GM18520 (cell line): Measurements from ENCODE around the gene ECHS1.
"Not testable (repeated sequence)": the region's sequence is repeated elsewhere in the genome, so short reads cannot be mapped to it uniquely, and the experiment has no call there.

Experiments
- ATAC-seq: cut with Tn5 transposase; IDR thresholded peaks from one replicate; pipeline ENCODE4 v1.9.1; 2021; ENCODE audit not compliant: unreplicated experiment

Gene ECHS1

DNA sequence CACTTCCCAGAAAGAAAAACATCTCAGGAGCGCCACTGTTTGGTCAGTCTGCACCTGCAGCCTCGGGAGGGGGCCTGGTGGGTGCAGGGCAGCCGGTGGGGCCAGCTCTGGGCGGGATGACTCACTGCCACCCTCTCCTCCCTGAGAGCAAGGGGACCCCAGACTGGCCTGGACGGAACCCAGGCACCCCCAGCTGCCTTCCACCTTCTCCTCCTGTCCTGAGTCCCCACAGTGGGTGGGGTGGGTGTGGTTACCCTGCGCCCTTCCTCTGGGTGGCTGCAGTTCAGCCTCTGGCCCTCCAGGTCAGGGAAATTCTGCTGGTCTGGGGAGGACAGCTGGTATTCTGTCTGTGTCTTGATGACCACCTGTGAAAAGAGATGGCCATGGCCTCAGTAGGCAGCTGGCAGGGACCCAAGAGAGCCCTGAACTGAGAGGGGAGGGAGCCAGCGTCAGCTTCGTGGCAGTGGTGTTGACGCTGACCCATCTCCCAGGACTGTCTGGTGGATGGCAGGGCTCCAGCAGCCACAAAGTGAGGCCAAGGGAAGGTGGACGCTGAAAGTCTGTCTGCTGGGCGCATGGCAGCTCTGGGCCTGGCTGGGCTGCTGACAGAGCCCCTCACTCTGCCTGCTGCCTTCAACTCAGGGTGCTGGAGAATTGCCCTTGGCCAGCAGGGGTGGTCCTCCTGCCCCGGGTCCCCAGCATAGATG is 45.4 kb downstream of the ECHS1 start:
- ATAC-seq = no peak

DNA sequence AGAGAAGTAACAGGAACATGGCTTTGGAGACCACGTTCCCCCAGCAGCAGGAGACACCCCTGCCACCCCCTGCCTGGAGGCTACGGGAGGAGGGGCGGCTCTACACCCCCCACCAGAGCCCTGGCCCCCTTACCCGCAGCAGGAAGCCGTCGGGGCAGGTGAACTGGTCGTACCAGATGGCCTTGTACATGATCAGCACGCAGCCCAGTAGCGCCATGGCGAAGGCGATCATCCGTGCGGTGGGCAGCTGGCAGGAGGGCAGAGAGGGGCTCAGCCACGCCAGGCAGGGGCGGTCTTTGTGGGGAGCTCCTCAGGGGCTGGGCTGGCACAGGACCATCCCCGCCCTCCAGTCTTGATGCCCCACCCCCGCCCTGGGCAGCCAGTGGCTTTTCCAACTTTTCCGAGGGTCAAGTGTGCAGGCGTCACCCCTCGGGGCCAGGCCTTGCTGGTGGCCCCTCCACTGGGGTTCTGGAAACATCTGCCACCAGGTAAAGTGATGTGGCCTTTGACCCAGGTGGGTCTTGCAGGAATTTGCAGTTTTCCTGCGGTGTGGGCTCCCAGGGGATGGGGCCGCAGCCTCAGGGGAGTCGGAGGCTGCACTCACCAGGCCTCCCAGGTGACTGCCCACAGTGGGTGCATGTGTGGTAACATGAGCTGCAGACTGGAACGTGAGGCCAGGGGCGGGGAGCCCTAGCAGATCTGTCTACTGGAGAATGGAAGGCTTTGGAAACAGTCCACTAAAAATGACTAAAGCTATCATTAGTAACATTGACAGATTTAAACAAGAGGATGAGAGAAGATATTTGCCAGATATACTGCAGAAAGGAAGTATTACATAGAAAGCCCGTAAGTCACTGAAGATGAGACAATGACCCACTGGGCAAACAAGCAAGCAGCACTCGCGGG is 46.2 kb downstream of the ECHS1 start:
- no peak for ATAC-seq

DNA sequence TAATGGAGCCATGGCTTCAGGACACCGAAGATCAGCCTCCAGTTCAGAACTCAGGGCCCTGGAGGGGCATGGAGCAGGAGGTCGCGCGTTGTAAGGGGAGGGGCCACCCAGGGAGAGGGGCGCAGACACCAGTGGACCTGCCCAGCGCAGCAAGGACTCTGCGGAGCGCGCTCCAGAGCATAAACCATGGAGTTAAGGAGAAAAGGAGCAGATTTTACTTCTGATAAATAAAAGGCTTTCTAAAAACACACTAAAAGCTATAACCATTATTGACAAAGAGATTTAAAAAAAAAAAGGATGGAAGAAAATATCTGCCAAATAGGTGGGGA is 47.0 kb downstream of the ECHS1 start:
- no peak for ATAC-seq

DNA sequence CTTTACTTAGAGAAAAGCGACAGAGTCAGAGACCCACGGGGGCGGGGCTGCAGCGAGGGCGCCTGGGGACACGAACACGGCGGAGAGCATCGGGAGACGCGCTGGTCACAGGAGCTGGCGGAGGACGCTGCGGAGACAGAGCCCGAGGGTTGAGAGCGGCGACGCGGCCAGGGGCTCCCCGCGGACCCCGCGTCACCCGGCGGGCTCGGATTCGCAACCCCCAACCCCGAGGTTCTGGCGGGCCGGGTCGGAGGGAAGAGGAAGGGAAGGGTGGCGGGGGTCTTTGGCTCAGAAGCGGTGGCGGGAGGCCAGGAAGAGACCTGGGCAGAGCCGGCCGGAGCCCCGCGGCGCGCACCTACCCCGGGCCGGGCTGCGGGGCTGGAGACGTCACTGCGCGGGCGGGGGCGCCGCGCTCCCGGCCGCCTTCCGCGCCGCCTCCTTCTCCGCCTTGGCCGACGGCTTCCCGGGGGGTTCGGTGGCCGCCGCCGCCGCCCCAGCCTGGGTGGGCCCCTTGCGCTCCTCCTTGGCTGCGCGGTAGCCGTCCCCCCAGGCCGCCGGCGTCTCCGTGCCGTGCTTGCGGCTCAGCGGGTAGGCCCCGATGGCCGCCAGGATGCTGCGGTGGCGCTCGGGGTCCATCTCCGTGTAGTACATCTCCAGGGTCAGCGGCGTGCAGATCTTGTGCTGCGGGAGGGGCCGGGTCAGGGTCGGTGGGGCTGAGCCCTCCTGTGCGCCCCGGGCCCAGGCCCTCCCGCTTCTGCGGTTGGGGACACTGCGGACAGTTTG is 47.5 kb downstream of the ECHS1 start:
- no peak for ATAC-seq

DNA sequence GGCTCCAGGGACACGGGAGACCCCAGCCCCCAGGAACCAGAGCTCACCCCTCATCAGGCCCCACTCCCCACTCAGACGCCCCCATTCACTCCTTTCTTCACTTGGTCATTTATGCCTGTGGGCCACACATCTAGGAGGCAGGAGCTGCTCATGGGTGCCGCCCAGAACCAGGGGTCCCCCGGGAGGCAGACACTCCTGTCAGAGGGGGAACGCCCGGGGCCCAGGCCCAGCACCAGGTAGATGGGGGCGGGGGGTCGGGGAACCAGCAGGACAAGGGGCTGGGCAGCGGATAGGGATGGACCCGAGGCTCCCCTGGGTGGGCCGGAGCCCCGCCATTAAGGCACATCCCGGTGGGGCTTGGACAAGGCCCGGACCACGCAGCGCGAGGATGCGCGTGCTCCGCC is 48.3 kb downstream of the ECHS1 start:
- no peak for ATAC-seq

DNA sequence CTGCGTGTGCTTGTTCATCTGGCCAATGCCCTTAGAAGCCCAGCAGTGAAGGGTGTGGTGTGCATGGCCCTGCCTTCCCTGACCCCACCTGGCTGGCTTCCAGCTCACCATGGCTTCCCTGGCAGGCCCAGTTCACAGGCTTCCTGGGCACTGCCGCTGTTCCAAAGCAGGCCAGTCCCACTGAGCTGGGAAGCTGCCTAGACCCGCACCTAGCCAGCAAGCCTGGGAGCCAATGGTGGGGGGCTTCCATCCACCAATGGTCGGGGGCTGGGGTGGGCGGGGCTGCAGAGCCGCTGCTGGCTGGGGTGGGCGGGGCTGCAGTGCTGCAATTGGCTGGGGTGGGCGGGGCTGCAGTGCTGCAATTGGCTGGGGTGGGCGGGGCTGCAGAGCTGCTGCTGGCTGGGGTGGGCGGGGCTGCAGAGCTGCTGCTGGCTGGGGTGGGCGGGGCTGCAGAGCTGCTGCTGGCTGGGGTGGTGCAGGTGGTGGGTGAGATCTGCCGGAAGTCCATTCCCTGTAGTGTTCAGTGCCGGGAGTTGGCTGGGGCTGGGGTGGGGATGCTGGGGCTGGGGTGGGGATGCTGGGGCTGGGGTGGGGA is 48.9 kb downstream of the ECHS1 start:
- ATAC-seq = no peak

DNA sequence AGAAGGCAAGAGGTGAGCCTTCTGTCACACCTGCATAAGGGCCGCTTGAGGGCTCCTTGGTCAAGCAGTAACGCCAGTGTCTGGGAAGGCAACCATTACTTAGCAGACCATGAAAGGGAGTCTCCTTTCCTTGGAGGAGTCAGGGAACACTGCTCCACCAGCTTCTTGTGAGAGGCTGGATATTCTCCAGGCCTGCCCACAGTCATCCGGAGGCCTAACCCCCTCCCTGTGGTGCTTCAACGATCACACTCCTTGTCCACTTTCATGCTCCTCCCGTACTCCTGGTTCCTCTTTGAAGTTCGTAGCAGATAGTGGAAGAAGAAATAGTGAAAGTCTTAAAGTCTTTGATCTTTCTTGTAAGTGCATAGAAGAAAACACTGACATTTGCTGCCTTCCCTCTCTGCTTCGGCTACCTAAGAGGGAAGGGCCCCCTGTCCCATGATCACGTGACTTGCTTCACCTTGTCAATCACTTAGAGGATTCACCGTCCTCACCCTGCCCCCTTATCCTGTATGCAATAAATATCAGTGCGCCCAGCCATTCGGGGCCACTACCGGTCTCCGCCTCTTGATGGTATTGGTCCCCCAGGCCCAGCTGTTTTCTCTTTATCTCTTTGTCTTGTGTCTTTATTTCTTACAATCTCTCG is 51.0 kb downstream of the ECHS1 start:
- not testable (repeated sequence) for ATAC-seq

DNA sequence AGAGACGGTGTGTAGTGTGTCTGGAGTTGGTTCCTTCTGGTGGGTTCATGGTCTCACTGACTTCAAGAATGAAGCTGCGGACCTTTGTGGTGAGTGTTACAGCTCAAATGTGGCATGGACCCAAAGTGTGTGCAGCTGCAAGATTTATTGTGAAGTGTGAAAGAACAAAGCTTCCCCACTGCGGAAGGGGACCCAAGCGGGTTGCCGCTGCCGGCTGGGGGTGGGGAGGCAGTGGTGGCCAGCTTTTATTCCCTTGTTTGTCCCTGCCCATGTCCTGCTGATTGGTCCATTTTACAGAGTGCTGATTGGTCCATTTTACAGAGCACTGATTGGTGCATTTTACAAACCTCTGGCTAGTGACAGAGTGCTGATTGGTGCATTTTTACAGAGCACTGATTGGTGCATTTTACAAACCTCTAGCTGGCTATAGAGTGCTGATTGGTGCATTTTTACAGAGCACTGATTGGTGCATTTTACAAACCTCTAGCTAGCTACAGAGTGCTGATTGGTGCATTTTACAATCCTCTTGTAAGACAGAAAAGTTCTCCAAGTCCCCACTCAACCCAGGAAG is 52.2 kb downstream of the ECHS1 start:
- not testable (repeated sequence) for ATAC-seq

DNA sequence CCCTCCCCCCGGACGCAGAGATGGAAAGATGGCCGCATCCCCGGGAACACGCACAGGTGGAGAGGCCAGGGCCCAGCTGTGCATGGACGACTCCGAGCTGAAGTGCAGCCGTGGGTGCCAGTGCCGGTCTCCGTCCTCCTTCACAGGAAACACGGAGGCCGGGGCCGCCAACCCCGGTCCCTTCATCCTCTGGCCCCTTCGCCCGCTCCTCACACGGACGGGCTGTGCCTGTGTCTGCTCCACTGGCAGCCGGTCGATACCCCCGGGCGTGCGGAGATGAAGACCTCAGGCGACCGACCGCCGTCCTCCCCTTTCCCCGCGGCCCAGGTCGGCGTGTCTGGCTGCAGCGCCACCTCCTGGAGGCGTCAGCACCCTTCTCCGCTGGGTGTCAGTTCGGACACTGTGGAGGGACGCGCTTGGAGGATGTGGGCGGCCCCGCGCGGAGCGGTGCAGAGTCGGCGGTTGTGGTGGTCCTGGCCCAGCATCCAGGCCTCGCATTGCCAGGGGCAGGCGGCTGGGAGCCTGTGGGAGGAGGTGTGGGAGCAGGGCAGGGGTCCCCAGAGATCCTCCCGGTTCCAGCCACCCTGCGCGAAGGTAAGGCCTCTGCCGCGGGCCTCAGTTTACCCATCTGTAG is 54.5 kb downstream of the ECHS1 start:
- ATAC-seq = no peak

DNA sequence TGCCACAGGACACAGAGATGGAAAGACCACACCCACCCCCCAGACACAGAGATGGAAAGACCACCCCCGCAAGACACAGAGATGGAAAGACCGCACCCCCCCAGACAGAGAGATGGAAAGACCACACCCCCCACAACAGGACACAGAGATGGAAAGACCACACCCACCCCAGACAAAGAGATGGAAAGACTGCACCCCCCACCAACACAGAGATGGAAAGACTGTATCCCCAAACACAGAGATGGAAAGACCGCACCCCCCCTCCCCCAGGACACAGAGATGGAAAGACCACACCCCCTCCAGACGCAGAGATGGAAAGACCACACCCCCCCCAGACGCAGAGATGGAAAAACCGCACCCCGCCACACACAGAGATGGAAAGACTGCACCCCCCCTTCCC is 56.4 kb downstream of the ECHS1 start:
- ATAC-seq = no peak

DNA sequence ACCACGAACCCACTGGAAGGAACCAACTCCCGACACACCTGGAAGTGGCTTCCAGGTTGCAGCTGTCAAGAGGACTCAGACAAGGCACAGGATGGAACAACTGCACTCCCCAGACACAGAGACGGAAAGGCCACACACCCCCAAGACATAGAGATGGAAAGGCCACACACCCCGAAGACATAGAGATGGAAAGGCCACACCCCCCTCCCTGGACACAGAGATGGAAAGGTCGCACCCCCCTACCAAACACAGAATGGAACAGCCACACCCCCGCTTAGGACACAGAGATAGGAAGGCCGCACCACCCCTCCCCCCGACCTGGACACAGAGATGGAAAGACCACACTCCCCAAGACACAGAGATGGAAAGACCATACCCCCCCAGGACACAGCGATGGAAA is 56.9 kb downstream of the ECHS1 start:
- no peak for ATAC-seq

DNA sequence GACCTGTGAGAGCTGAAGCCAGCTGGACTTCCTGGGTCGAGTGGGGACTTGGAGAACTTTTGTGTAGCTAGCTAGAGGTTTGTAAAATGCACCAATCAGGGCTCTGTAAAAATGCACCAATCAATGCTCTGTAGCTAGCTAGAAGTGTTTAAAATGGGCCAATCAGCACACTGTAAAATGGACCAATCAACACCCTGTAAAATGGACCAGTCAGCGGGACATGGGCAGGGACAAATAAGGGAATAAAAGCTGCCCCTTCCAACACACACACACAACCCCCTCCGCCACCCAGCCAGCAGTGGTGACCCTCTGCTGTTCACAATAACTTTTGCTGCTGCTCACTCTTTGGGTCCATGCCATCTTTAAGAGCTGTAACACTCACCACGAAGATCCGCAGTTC is 57.3 kb downstream of the ECHS1 start:
- no peak for ATAC-seq

DNA sequence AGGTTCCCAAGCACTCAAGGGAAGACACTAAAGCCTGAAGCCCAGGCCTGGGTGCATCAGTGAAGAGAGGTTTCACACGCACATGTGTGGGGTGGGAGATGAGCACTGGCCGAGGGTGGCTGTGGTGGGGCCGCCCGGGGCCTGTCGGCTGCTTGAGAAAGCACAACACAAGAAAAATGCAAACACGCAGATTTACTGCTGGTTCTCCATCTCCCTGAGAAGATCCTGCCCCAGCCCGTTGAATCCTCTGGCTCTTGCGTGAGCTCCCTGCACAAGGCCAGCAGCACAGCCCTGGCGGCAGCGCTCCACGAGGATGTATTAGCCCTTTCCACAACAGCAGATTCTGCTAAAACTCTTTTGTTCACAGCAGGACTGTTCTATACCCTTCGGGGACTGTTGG is 58.2 kb downstream of the ECHS1 start:
- ATAC-seq = no peak

DNA sequence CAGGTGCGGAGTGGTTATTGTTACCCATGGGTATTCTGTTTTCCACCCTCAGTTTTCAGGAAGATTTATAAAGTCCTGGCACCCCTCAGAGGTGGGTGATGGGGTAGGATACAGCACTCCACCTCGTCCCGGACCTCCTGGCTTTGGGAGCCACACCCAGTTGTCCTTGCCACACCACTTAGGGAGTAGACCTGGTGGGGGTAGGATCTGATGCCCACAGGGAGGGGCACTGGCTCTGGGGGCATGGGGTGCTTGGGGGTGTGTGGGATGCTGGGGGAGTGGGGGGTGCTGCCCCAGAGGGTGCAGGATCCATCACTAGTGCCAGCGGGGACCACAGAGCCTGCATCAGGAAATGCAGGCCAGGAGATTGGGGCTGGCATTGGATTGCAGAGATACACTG is 60.0 kb downstream of the ECHS1 start:
- ATAC-seq = no peak

DNA sequence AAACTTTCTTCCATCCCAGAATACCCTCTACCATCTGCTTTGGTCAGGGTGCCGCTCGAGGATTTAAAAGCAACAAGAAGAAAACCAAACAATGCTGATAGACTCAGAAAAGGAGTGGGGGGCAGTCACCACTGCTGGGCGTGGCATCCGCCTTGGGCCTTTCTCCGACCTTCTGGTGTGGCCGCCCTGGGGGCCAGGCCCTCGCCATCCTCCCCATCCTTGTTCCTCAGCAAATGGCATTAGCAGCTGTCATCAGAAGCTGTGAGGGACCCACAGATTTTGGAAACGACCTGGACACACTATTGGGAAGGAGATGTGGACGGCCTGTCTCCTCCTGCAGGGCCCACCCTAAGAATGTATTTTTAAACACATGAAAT is 60.4 kb downstream of the ECHS1 start:
- no peak for ATAC-seq
